NCI-H2107 treated with DMSO at 0.1 percent for 48 hours (cell line): ENCODE measurements around the gene STK10.
"Not testable (repeated sequence)": the region's sequence is repeated elsewhere in the genome, so short reads cannot be mapped to it uniquely, and the experiment has no call there.

Experiments used
- DNase-seq: peaks from one replicate; lab custom pipeline; 2025; ENCODE audit not compliant: unreplicated experiment; lab: John Stamatoyannopoulos, UW

STK10 gene

GRCh38 chr5:172188033-172188892, at the start of gene STK10:
Gene STK10, minus strand, starts transcription at chr5:172188224. Its CDS starts 182 bp downstream, at chr5:172188042.
- peak; percentile 38 for DNase-seq

GRCh38 chr5:172235827-172236736, 48.1 kb upstream of the STK10 start:
- no peak for DNase-seq

DNA sequence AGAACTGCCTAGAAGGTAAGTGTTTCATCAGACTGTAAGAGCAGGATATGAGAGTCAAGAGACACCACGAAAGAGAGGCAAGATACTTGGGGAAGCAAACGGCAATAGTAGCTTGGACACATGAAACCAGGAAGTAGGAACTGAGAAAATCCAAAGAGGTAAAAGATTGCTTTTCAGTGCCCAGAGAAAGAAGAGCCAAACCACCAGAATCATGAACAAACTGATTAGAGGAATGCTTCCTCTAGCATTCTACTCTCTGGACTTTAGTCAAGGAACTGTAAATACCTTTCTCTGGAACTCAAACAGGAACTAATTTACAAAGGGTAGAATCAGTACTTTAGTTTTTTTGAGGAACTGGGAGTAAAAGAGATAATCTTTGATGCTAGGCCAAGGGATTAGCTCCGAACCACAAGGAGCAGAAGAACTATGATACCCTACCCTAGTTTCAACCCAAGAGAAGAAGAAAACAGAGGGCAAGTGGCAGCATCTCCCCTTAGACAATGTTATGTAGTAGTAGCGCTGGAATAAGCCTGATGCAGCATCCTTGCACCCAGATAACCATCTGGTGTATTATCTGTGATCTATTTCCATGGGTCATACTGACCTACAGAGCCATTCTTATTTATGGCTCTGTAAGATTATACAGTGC, 47.2 kb upstream of the STK10 start:
- no peak for DNase-seq

DNA sequence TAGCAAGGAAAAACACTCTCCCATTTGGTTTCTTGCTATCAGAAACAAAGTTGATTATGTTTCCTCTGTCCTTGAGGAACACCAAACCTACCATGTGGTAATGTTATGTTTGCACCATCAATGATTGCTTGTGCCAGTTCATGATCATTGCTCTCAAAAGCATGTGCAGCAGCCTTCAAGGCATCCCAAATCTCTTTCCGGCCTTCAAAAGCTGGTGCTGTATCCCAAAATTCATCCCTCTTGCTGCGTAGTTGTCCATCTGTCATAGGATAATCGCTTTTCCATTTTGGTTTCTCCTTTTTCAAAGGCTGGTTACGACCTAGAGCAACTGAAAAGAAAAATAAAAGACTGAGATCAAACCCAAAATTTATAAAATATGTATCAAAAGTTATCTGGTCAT, 46.0 kb upstream of the STK10 start:
- DNase-seq = no peak

DNA sequence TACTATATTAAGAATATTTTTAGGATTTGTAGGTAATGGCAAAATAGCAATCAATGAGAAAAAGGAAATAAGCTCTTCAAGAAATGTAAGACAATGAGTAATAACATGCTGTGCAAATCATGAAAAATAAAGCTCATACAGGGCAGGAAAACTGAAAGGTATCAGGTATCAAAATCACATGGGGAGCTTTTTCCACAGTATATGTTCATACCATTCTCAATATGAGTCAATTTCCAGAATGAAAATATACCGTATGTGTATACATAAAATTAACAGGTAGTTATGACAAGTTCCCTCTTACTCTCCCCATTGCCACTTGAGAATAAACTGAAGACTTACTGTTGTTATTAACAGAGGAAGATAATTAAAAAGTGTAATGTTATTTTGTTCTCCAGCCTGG, 41.9 kb upstream of the STK10 start:
- no peak for DNase-seq

DNA sequence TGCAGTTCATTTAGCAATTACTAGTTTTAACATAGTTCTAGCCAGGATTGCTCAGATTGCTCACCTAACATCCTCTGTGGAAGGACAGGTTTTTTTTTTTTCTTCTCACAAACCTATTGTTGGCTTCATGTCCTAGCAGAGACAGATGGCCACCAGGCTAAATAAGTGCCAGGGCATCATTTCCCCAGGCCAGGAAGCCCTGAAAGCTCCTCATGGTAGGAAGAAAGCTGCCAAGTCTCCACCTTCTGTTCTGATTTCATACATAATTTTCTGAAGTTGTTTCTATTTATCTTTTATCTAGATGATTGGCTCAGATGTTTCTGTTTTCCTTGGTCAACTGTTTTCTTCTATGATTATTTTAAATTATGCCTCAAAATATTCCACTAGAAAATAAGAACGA, 37.0 kb upstream of the STK10 start:
- no peak for DNase-seq

DNA sequence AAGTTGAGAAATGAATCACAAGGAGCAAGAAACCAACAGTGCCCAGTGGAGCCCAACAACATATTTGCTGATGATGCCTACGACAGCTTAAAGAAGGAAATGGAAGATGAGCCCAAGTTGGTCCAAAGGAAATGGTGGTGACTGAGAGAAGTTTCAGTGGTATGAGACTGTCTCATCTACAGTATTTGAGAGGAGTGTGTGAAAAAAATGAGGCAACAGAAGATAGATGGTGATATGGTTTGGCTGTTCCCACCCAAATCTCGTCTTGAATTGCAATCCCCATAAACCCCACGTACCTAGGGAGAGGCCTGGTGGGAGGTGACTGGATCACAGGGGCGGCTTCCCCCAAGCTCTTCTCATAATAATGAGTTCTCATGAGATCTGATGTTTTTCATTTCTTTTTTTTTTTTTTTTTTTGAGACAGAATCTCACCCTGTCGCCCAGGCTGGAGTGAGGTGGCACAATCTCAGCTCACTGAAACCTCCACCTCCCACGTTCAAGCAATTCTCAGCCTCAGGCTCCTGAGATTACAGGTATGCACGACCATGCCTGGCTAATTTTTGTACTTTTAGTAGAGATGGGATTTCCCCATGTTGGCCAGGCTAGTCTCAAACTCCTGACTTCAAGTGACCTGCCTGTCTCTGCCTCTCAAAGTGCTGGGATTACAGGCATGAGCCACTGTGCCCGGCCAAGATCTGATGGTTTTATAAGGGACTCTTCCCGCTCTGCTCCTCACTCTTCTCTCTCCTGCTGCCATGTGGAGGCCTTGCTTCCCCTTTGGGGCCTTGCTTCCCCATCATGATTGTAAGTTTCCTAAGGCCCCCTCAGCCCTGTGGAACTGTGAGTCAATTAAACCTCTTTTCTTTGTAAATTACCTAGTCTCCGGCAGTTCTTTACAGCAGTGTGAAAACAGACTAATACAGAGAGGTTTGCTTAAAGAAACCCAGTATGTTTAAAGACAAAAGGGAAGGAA, 36.2 kb upstream of the STK10 start:
- DNase-seq = no peak

DNA sequence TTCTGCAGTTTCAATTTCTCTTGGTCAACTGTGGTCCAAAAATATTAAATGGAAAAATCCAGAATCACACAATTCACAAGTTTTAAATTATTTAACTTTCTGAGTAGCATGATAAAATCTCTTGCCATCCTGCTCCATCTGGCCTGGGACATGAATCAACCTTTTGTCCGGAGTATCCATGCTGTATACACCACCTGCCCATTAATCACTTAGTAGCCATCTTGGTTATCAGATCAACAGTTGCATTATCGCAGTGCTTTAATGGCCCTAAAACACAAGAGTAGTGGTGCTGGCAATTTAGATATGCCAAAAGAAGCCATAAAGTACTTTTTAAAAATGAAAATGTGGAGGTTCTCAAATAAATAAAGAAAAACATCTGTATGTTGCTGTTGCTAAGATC, 31.3 kb upstream of the STK10 start:
- DNase-seq = no peak

GRCh38 chr5:172216345-172216744, 28.3 kb upstream of the STK10 start:
- no peak for DNase-seq

DNA sequence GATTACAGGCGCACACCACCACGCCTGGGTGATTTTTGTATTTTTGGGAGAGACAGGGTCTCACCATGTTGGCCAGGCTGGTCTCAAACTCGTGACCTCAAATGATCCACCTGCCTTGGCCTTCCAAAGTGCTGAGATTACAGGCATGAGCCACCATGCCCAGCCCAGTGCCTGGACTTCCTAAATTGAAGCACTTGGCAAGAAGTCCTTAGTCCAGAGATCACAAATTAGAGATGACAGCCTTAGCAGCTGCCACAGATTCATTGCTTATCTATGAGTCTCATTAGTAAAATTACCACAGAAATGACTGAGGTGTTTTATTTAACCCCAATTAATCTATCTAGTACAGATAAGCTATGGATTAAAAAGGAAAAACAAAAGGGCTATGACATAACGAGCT, 25.1 kb upstream of the STK10 start:
- no peak for DNase-seq

- no peak for DNase-seq
Observed at GRCh38 chr5:172211676-172212075, 23.7 kb upstream of the STK10 start.

- DNase-seq = no peak
Observed at GRCh38 chr5:172209714-172210113, 21.7 kb upstream of the STK10 start.

- no peak for DNase-seq
Observed at GRCh38 chr5:172207511-172207910, 19.5 kb upstream of the STK10 start.

DNA sequence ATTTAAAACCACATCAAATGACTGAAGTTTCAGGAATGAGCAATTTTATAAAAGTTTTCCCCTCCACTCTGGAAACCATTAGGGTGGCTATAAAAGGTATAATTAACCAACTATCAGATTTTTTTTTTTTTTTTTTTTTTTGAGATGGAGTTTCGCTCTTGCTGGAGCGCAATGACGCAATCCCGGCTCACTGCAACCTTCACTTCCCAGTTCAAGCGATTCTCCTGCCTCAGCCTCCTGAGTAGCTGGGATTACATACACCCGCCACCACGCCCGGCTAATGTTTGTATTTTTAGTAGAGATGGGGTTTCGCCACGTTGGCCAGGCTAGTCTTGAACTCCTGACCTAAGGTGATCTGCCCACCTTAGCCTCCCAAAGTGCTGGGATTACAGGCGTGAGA, 18.0 kb upstream of the STK10 start:
- not testable (repeated sequence) for DNase-seq

- no peak for DNase-seq
Observed at GRCh38 chr5:172200476-172200875, 12.5 kb upstream of the STK10 start.

DNA sequence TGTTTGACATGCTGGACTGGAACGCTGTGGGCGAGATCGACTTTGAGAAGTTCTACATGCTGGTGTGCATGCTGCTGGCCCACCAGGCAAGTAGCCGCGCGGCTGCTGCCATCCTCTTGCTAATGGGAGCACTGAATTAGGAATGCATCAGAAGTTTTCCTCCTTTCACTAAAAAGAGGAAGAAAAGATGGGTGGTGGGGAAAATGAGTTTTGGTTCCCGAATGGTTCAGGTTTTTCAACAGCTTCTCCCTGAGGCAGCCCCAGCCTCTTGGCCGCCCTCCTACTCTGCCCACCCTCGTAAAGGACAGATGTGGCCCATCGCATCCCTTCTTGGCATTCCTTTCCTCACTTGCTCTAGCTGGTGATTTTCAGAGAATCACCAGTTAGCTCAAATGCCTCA, 11.4 kb upstream of the STK10 start:
- DNase-seq = no peak

- DNase-seq = not testable (repeated sequence)
Observed at GRCh38 chr5:172197775-172198174, 9.8 kb upstream of the STK10 start.

- DNase-seq = no peak
Observed at GRCh38 chr5:172194985-172195774, 7.2 kb upstream of the STK10 start.

- DNase-seq = no peak
Observed at GRCh38 chr5:172193872-172194271, 5.8 kb upstream of the STK10 start, which contains the start of gene EFCAB9. Gene EFCAB9, plus strand, starts transcription at chr5:172194172. Its CDS starts 1 bp downstream, at chr5:172194173.
